SHP77 treated with DMSO at 0.1 percent for 48 hours (cell line): ENCODE data around the gene ZNF74.
"Not testable (repeated sequence)": the region's sequence is repeated elsewhere in the genome, so short reads cannot be mapped to it uniquely, and the experiment has no call there.

Source experiments
- DNase-seq: peaks from one replicate; lab custom pipeline; 2025; lab: John Stamatoyannopoulos, UW

Gene ZNF74

GRCh38 chr22:20400606-20401375, 6.8 kb downstream of the ZNF74 start:
- DNase-seq = no peak

- no peak for DNase-seq
Measured at GRCh38 chr22:20401376-20402014, 7.5 kb downstream of the ZNF74 start.

GRCh38 chr22:20402960-20403778, 9.2 kb downstream of the ZNF74 start:
- no peak for DNase-seq

- no peak for DNase-seq
Measured at GRCh38 chr22:20403779-20404140, 9.8 kb downstream of the ZNF74 start.

- no peak for DNase-seq
Measured at GRCh38 chr22:20404881-20405280, 10.9 kb downstream of the ZNF74 start.

- no peak for DNase-seq
Measured at GRCh38 chr22:20405291-20405930, 11.5 kb downstream of the ZNF74 start.

- DNase-seq = no peak
Measured at GRCh38 chr22:20405931-20406685, 12.2 kb downstream of the ZNF74 start.

- no peak for DNase-seq
Measured at GRCh38 chr22:20406686-20407408, 12.9 kb downstream of the ZNF74 start.

- DNase-seq = no peak
Measured at GRCh38 chr22:20407829-20408228, 13.9 kb downstream of the ZNF74 start.

- no peak for DNase-seq
Measured at GRCh38 chr22:20408891-20409290, 14.9 kb downstream of the ZNF74 start.

GRCh38 chr22:20409385-20409784, 15.4 kb downstream of the ZNF74 start:
- DNase-seq = not testable (repeated sequence)

- DNase-seq = no peak
Measured at GRCh38 chr22:20412474-20413216, 18.7 kb downstream of the ZNF74 start.

- DNase-seq = no peak
Measured at GRCh38 chr22:20413217-20414058, 19.5 kb downstream of the ZNF74 start.

GRCh38 chr22:20414059-20414440, 20.1 kb downstream of the ZNF74 start:
- no peak for DNase-seq

GRCh38 chr22:20414450-20414849, 20.5 kb downstream of the ZNF74 start:
- no peak for DNase-seq

- not testable (repeated sequence) for DNase-seq
Measured at GRCh38 chr22:20415241-20415640, 21.3 kb downstream of the ZNF74 start.

- not testable (repeated sequence) for DNase-seq
Measured at GRCh38 chr22:20415699-20416098, 21.7 kb downstream of the ZNF74 start.

GRCh38 chr22:20418211-20418788, 24.3 kb downstream of the ZNF74 start:
- DNase-seq = peak; percentile 51

GRCh38 chr22:20419664-20419951, 25.7 kb downstream of the ZNF74 start:
- no peak for DNase-seq
